Astrocyte (in vitro differentiated cells and primary cell): ENCODE measurements around the gene HES3. TPM values are rescaled to one million over a fixed set of nuclear protein-coding genes. Genes with fewer than 3 reads are reported as not detected.

Source experiments
- DNase-seq: peaks from one replicate; pipeline ENCODE4 v3.0.0-alpha.2; 2010; ENCODE audit warnings: low read depth
- FAIRE-seq: peaks from 2 replicates; lab custom pipeline; 2011; peaks lifted over from hg19 to GRCh38; lab: Jason Lieb, UNC
- H2AFZ ChIP-seq: 2 replicates; pipeline ENCODE4 v1.6.0; 2012; ENCODE audit warnings: low read depth, low read length, inconsistent platforms
- H3K27ac ChIP-seq: 2 replicates; pipeline ENCODE4 v1.5.1; 2011; ENCODE audit warnings: low read depth, low read length, inconsistent platforms
- H3K27me3 ChIP-seq: 2 replicates; pipeline ENCODE4 v1.6.0; 2011; ENCODE audit warnings: low read length, inconsistent platforms; ENCODE audit not compliant: insufficient read depth
- H3K36me3 ChIP-seq: 2 replicates; pipeline ENCODE4 v1.5.1; 2011; ENCODE audit warnings: low read length, inconsistent platforms; ENCODE audit not compliant: insufficient read depth
- H3K4me1 ChIP-seq: 2 replicates; pipeline ENCODE4 v1.5.1; 2011; ENCODE audit warnings: low read length, inconsistent platforms; ENCODE audit not compliant: insufficient read depth
- H3K4me2 ChIP-seq: 2 replicates; pipeline ENCODE4 v1.6.0; 2012; ENCODE audit warnings: low read length, inconsistent platforms
- H3K4me3 ChIP-seq: 2 replicates; pipeline ENCODE4 v1.5.1; 2011; ENCODE audit warnings: low read depth, mild to moderate bottlenecking, low read length, inconsistent platforms; ENCODE audit not compliant: insufficient read depth
- H3K79me2 ChIP-seq: 2 replicates; pipeline ENCODE4 v1.6.0; 2012; ENCODE audit warnings: mild to moderate bottlenecking, low read length, inconsistent platforms; ENCODE audit not compliant: insufficient read depth
- H3K9ac ChIP-seq: 2 replicates; pipeline ENCODE4 v1.6.0; 2012; ENCODE audit warnings: mild to moderate bottlenecking, low read length, inconsistent platforms
- H3K9me3 ChIP-seq: 2 replicates; pipeline ENCODE4 v1.5.1; 2012; ENCODE audit warnings: low read depth, mild to moderate bottlenecking, low read length, inconsistent platforms; ENCODE audit not compliant: insufficient read depth
- H4K20me1 ChIP-seq: 2 replicates; pipeline ENCODE4 v1.6.0; 2012; ENCODE audit warnings: low read length, inconsistent platforms; ENCODE audit not compliant: insufficient read depth
- H3K27ac Mint-ChIP-seq: one replicate; pipeline ENCODE4 v1.8.0; 2021; ENCODE audit warnings: mild to moderate bottlenecking, mixed read lengths; ENCODE audit not compliant: unreplicated experiment
- H3K27me3 Mint-ChIP-seq: one replicate; pipeline ENCODE4 v1.8.0; 2021; ENCODE audit warnings: low read depth, mixed read lengths; ENCODE audit not compliant: unreplicated experiment
- H3K36me3 Mint-ChIP-seq: one replicate; pipeline ENCODE4 v1.8.0; 2021; ENCODE audit warnings: low read depth, mixed read lengths; ENCODE audit not compliant: unreplicated experiment
- H3K4me1 Mint-ChIP-seq: one replicate; pipeline ENCODE4 v1.8.0; 2021; ENCODE audit warnings: low read depth, mixed read lengths; ENCODE audit not compliant: unreplicated experiment
- H3K4me3 Mint-ChIP-seq: one replicate; pipeline ENCODE4 v1.8.0; 2021; ENCODE audit warnings: mild to moderate bottlenecking, moderate library complexity, mixed read lengths; ENCODE audit not compliant: unreplicated experiment
- H3K9me3 Mint-ChIP-seq: one replicate; pipeline ENCODE4 v1.8.0; 2021; ENCODE audit warnings: mild to moderate bottlenecking, mixed read lengths; ENCODE audit not compliant: unreplicated experiment
- EZH2 ChIP-seq: IDR thresholded peaks from 2 replicates; pipeline ENCODE4 v1.6.1; 2012; ENCODE audit warnings: mild to moderate bottlenecking, low read length, inconsistent platforms; ENCODE audit not compliant: insufficient read depth
- total RNA-seq: library from RNA; stranded (reverse); gene quantifications from 2 replicates; pipeline ENCODE4 v1.2.1, GENCODE V29; 2021
- TF ChIP-seq, protein P1 (sequence below): IDR thresholded peaks from 2 replicates; pipeline ENCODE4 v1.5.1; 2011; ENCODE audit warnings: low read depth, mild to moderate bottlenecking, inconsistent platforms, low read length, moderate library complexity; ENCODE audit not compliant: insufficient read depth

The HES3 gene
- total RNA-seq, 1 donor from 2014 or later = not detected

DNA sequence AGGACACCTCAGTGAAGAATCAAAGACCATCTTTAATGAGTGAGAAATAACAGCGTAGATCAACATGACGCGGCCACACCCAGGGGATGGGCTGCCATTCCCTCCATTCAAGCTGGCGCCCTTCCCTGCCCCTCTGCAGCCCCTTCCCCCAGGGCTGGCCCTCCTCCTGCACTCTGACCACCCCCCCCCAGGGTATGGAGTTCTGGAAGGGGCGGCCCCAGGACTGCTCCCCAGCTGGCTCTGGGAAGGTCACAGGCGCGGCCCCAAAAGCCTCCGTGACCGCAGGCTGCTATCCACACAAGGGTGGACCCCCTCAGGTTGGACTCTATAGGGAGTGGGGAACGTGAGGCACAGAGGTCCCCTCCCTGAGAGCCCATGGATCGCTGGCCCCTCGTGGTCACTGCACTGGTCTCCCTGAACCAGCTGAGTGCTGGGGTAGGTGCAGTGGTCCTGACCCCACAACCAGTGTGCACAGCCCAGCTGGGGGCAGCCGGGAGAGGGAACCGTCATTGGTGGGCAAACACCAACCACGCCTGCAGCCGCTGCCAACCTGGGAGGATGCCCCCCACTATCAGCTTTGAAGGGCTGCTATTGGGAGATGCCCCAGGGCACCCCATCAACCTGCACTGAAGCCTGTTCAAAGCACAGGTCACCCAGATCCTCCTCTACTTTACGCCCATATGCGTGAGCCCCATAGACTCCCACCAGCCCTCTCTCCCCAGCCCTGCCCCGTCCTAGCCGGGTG is 33.0 kb downstream of the HES3 start:
- no peak overlapping the region for H3K27ac Mint-ChIP-seq
- Histone ChIP-seq H3K4me1 (peaks cover 30% of the 10 kb centered on the region), H3K4me3 (no peak overlapping the region), H3K9me3 (no peaks in the 10 kb centered on the region), H4K20me1 (peaks cover 8% of the 10 kb centered on the region), H3K36me3 (no peaks in the 10 kb centered on the region), H2AFZ (peak overlapping the region; percentile 58), H3K27me3 (no peaks in the 10 kb centered on the region), H3K79me2 (no peaks in the 10 kb centered on the region), H3K9ac (peak overlapping the region; percentile 65), H3K4me2 (peak overlapping the region; percentile 79), H3K27ac (no peak overlapping the region)
- H3K36me3 Mint-ChIP-seq = peaks cover 7% of the 10 kb centered on the region
- H3K4me1 Mint-ChIP-seq = peaks cover 22% of the 10 kb centered on the region
- H3K9me3 Mint-ChIP-seq = no peaks in the 10 kb centered on the region
- no peaks in the 10 kb centered on the region for H3K27me3 Mint-ChIP-seq
- H3K4me3 Mint-ChIP-seq = peak overlapping the region; percentile 62
- DNase-seq = no peak
- TF ChIP-seq, protein P1, sequence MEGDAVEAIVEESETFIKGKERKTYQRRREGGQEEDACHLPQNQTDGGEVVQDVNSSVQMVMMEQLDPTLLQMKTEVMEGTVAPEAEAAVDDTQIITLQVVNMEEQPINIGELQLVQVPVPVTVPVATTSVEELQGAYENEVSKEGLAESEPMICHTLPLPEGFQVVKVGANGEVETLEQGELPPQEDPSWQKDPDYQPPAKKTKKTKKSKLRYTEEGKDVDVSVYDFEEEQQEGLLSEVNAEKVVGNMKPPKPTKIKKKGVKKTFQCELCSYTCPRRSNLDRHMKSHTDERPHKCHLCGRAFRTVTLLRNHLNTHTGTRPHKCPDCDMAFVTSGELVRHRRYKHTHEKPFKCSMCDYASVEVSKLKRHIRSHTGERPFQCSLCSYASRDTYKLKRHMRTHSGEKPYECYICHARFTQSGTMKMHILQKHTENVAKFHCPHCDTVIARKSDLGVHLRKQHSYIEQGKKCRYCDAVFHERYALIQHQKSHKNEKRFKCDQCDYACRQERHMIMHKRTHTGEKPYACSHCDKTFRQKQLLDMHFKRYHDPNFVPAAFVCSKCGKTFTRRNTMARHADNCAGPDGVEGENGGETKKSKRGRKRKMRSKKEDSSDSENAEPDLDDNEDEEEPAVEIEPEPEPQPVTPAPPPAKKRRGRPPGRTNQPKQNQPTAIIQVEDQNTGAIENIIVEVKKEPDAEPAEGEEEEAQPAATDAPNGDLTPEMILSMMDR = no peak
- no peak for TF ChIP-seq EZH2
- FAIRE-seq = no peak

DNA sequence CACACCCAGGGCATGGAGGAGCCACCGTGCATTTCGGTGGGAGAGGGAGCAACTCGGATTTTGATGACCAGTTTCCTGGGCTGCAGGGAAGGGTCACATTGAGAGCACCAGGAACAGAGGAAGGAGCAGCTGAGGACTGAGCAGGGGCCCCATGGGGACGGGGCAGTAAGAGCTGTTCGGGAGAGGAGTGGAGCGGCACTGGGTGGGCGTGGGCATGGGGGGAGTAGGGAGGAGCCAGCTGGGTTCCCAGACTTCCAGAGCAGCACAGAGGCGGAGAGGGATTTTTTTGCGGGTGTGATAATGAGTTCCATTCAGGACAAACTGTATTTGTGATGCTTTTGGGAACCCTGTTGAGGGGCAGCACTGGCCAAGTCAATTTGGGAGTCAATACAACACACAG is 34.3 kb downstream of the HES3 start:
- Histone ChIP-seq H3K27ac (no peak overlapping the region), H3K4me1 (peaks cover 17% of the 10 kb centered on the region), H3K4me3 (no peak overlapping the region), H3K9me3 (no peaks in the 10 kb centered on the region), H3K79me2 (no peaks in the 10 kb centered on the region), H3K9ac (no peak overlapping the region), H2AFZ (no peak overlapping the region), H3K36me3 (no peaks in the 10 kb centered on the region), H3K4me2 (no peak overlapping the region), H3K27me3 (no peaks in the 10 kb centered on the region), H4K20me1 (peaks cover 6% of the 10 kb centered on the region)
- Mint-ChIP-seq H3K4me3 (no peak overlapping the region), H3K27me3 (no peaks in the 10 kb centered on the region), H3K4me1 (peaks cover 10% of the 10 kb centered on the region), H3K9me3 (no peaks in the 10 kb centered on the region), H3K27ac (no peak overlapping the region), H3K36me3 (peaks cover 11% of the 10 kb centered on the region)
- FAIRE-seq = no peak
- DNase-seq = no peak
- TF ChIP-seq, protein P1 = no peak
- TF ChIP-seq EZH2 = no peak

DNA sequence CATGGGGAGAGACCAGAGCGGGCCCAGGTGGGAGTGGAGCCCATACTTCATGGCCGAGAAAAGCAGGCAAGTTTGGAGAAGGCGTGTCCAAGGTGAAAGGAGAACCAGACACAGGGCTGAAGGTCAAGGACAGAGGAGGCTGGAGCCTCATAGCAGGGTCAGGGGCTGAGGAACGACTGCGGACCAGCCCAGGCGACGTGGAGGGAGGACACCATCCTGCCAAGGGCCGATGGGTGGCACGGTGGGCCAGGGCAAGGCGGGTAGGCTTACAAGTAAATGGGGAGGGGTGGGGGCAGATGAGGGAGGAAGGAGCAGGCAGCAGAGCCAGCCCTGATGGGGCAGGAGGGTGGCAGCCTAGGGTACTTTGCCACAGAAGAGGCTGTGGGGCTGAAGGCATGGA is 35.1 kb downstream of the HES3 start:
- Histone ChIP-seq H3K9ac (no peak overlapping the region), H4K20me1 (peaks cover 6% of the 10 kb centered on the region), H3K79me2 (no peaks in the 10 kb centered on the region), H3K36me3 (no peaks in the 10 kb centered on the region), H3K4me1 (peaks cover 11% of the 10 kb centered on the region), H3K4me2 (no peak overlapping the region), H3K27ac (no peak overlapping the region), H3K27me3 (no peaks in the 10 kb centered on the region), H3K9me3 (no peaks in the 10 kb centered on the region), H2AFZ (no peak overlapping the region), H3K4me3 (no peak overlapping the region)
- H3K36me3 Mint-ChIP-seq = peaks cover 11% of the 10 kb centered on the region
- H3K27me3 Mint-ChIP-seq = no peaks in the 10 kb centered on the region
- no peak overlapping the region for H3K27ac Mint-ChIP-seq
- FAIRE-seq (no peak), DNase-seq (no peak)
- TF ChIP-seq EZH2 = no peak
- TF ChIP-seq, protein P1 = no peak
- no peak overlapping the region for H3K4me3 Mint-ChIP-seq
- no peaks in the 10 kb centered on the region for H3K9me3 Mint-ChIP-seq
- H3K4me1 Mint-ChIP-seq = peaks cover 6% of the 10 kb centered on the region
